IMR-90 (cell line): ENCODE results near the gene NFKBIE. TPM values are rescaled to one million over a fixed set of nuclear protein-coding genes. Genes with fewer than 3 reads are reported as not detected.

Source experiments
- ATAC-seq: fragments of 200-7000 bp; cut with Tn5 transposase; 2 replicates; pipeline ENCODE4 v1.9.1; 2020; ENCODE audit warnings: low read depth, mild to moderate bottlenecking, moderate library complexity
- BruUV-seq: library from RNA; stranded (reverse); fragments of 400-500 nt; replicated peaks from 2 replicates; lab custom pipeline; 2021; lab: Mats Ljungman, UMichigan
- CTCF ChIA-PET: fragments of 300-600 bp; formaldehyde crosslinking; extraction: SDS; loops from one replicate; lab custom pipeline; 2021; ENCODE audit warnings: antibody characterized with exemption; lab: Yijun Ruan, JAX
- POLR2A ChIA-PET: fragments of 300-600 bp; sonication (Branson Sonifier 250); formaldehyde crosslinking; loops from one replicate; lab custom pipeline; 2022; ENCODE audit warnings: antibody characterized with exemption; ENCODE audit not compliant: unreplicated experiment; lab: Charles Lee
- DNase-seq: peaks from one replicate; pipeline ENCODE4 v3.0.0; 2013
- H2AFZ ChIP-seq: replicated peaks from 2 replicates; pipeline ENCODE3; 2013; ENCODE audit warnings: low read length, mild to moderate bottlenecking; ENCODE audit not compliant: poor library complexity
- H2AK5ac ChIP-seq: 2 replicates; pipeline ENCODE4 v1.6.1; 2013; ENCODE audit warnings: low read depth, low read length, inconsistent platforms
- H2AK9ac ChIP-seq: replicated peaks from 2 replicates; pipeline ENCODE3; 2013; ENCODE audit warnings: mild to moderate bottlenecking, low read depth, low read length, moderate library complexity; ENCODE audit not compliant: poor library complexity
- H2BK120ac ChIP-seq: 2 replicates; pipeline ENCODE4 v1.6.1; 2013; ENCODE audit warnings: low read depth, low read length, inconsistent platforms
- H2BK15ac ChIP-seq: 3 replicates; pipeline ENCODE4 v1.6.1; 2013; ENCODE audit warnings: low read depth, low read length, inconsistent platforms
- H2BK20ac ChIP-seq: 2 replicates; pipeline ENCODE4 v1.6.1; 2013; ENCODE audit warnings: low read depth, mild to moderate bottlenecking, inconsistent platforms, low read length, moderate library complexity
- H2BK5ac ChIP-seq: 2 replicates; pipeline ENCODE4 v1.6.1; 2013; ENCODE audit warnings: mild to moderate bottlenecking, low read depth, low read length, inconsistent platforms; ENCODE audit not compliant: poor library complexity, severe bottlenecking
- H3K14ac ChIP-seq: replicated peaks from 2 replicates; pipeline ENCODE4 v1.6.1; 2013; ENCODE audit warnings: low read depth, low read length, inconsistent platforms
- H3K18ac ChIP-seq: 2 replicates; pipeline ENCODE4 v1.6.1; 2013; ENCODE audit warnings: low read depth, low read length, control low read depth
- H3K23ac ChIP-seq: 2 replicates; pipeline ENCODE4 v1.6.1; 2013; ENCODE audit warnings: low read depth, low read length, inconsistent platforms
- H3K27ac ChIP-seq: 2 replicates; pipeline ENCODE4 v1.5.1; 2013; ENCODE audit warnings: mild to moderate bottlenecking, control low read depth, low read length; ENCODE audit not compliant: insufficient read depth
- H3K27me3 ChIP-seq: 2 replicates; pipeline ENCODE4 v1.6.1; 2013; ENCODE audit warnings: low read length; ENCODE audit not compliant: control insufficient read depth, insufficient read depth
- H3K36me3 ChIP-seq: 2 replicates; pipeline ENCODE4 v1.6.1; 2013; ENCODE audit warnings: low read length, mixed read lengths; ENCODE audit not compliant: control insufficient read depth, insufficient read depth
- H3K4ac ChIP-seq: 2 replicates; pipeline ENCODE4 v1.6.1; 2013; ENCODE audit warnings: low read depth, low read length, inconsistent platforms
- H3K4me1 ChIP-seq: 2 replicates; pipeline ENCODE4 v1.6.1; 2013; ENCODE audit warnings: low read length, mixed read lengths; ENCODE audit not compliant: control insufficient read depth, insufficient read depth
- H3K4me2 ChIP-seq: 2 replicates; pipeline ENCODE4 v1.6.1; 2013; ENCODE audit warnings: low read depth, mild to moderate bottlenecking, control low read depth, low read length, moderate library complexity
- H3K4me3 ChIP-seq: 2 replicates; pipeline ENCODE4 v1.5.1; 2013; ENCODE audit warnings: low read depth, mild to moderate bottlenecking, control low read depth, low read length, moderate library complexity; ENCODE audit not compliant: insufficient read depth
- H3K56ac ChIP-seq: 2 replicates; pipeline ENCODE4 v1.6.1; 2013; ENCODE audit warnings: low read length, inconsistent platforms; ENCODE audit not compliant: insufficient read depth; ENCODE audit errors: extremely low read depth
- H3K79me1 ChIP-seq, 2 experiments: 2 replicates each; pipeline ENCODE4 v1.6.1; 2013; ENCODE audit warnings: low read length in 2 of 2, inconsistent platforms in 1 of 2, low read depth in 1 of 2
- H3K9ac ChIP-seq: 2 replicates; pipeline ENCODE4 v1.6.1; 2013; ENCODE audit warnings: low read depth, low read length, control low read depth
- H3K9me1 ChIP-seq: 2 replicates; pipeline ENCODE4 v1.6.1; 2013; ENCODE audit warnings: low read length, inconsistent platforms; ENCODE audit not compliant: insufficient read depth
- H3K9me3 ChIP-seq: 2 replicates; pipeline ENCODE4 v1.6.1; 2013; ENCODE audit warnings: low read length; ENCODE audit not compliant: control insufficient read depth, insufficient read depth
- H4K20me1 ChIP-seq: 2 replicates; pipeline ENCODE4 v1.6.1; 2013; ENCODE audit warnings: low read length, inconsistent platforms; ENCODE audit not compliant: insufficient read depth
- H4K5ac ChIP-seq: 2 replicates; pipeline ENCODE4 v1.6.1; 2013; ENCODE audit warnings: mild to moderate bottlenecking, low read depth, low read length, control low read depth
- H4K8ac ChIP-seq, 2 experiments: 2 replicates each; pipeline ENCODE4 v1.6.1; 2013; ENCODE audit warnings: low read depth in 2 of 2, low read length in 2 of 2, control low read depth in 1 of 2, inconsistent platforms in 1 of 2
- H4K91ac ChIP-seq: 2 replicates; pipeline ENCODE4 v1.6.1; 2013; ENCODE audit warnings: low read depth, low read length, inconsistent platforms; ENCODE audit not compliant: insufficient read depth
- CTCF ChIP-seq: conservative IDR thresholded peaks from 2 replicates; pipeline ENCODE4 v1.5.1; 2012; ENCODE audit warnings: mild to moderate bottlenecking, low read depth, low read length, improper control_type of control experiment
- MXI1 ChIP-seq: IDR thresholded peaks from 2 replicates; pipeline ENCODE4 v1.6.1; 2012; ENCODE audit warnings: low read depth, mild to moderate bottlenecking, low read length, moderate library complexity, borderline replicate concordance
- NFE2L2 ChIP-seq: fragments of 150-350 bp; IDR thresholded peaks from 2 replicates; pipeline ENCODE4 v1.6.1; 2016; ENCODE audit warnings: low read depth, mild to moderate bottlenecking, low read length
- SMC3 ChIP-seq: fragments of 150-350 bp; IDR thresholded peaks from 2 replicates; pipeline ENCODE4 v1.6.1; 2016; ENCODE audit warnings: low read depth, mild to moderate bottlenecking, antibody characterized with exemption, low read length, moderate library complexity
- WGBS, 2 experiments: methylation state at CpG; one replicate each; pipeline versions ENCODE4 v1.1.5 to v1.1.7; 2013; ENCODE audit warnings: missing lambda C conversion rate in 2 of 2; ENCODE audit not compliant: insufficient read length in 1 of 2; ENCODE audit errors: extremely low coverage in 2 of 2; 5-methylcytosine and 5-hydroxymethylcytosine counted together
- dilution Hi-C: fragments of 300-500 bp; cut with HindIII; formaldehyde crosslinking; loops from one replicate; pipeline ENCODE4 v1.14.3; 2018; ENCODE audit warnings: low sequenced_read_pairs; ENCODE audit not compliant: unreplicated experiment
- in situ Hi-C: fragments of 300-500 bp; cut with MboI; formaldehyde crosslinking; loops from 3 replicates; pipeline ENCODE4 v1.14.3; 2019; ENCODE audit warnings: low sequenced_read_pairs, inconsistent platforms, mixed read lengths
- intact Hi-C: fragments of 100-400 bp; cut with micrococcal nuclease; formaldehyde crosslinking; loops from 2 replicates; pipeline ENCODE4 v1.10.0; 2022
- polyA plus RNA-seq, 3 experiments: library from polyadenylated mRNA; depleted of rRNA; stranded (reverse); fragments of >200 nt; gene quantifications; 2 replicates each; pipeline ENCODE4 v1.2.3, GENCODE V29; 2012; ENCODE audit warnings: low replicate concordance in 1 of 3
- total RNA-seq: library from RNA; depleted of rRNA; stranded (reverse); fragments of >200 nt; gene quantifications from 2 replicates; pipeline ENCODE4 v1.2.3, GENCODE V29; 2012

NFKBIE gene
- total and polyA plus RNA-seq, 2 of the 4 experiments (the other 2 are of a cell fraction) = 7.9 to 13.0 TPM

GRCh38 chr6:44258921-44259320 lies 6.4 kb downstream of the NFKBIE start:
- POLR2A ChIA-PET = no interaction called here
- H3K23ac ChIP-seq = no peak overlapping the region
- peaks cover 29% of the 10 kb centered on the region for H3K36me3 ChIP-seq
- no peak overlapping the region for H3K18ac ChIP-seq
- H3K4me3 ChIP-seq = no peak overlapping the region
- peaks cover 28% of the 10 kb centered on the region for H4K20me1 ChIP-seq
- no peak overlapping the region for H2BK5ac ChIP-seq
- H3K9ac ChIP-seq = no peak overlapping the region
- no peak overlapping the region for H2BK15ac ChIP-seq
- no peak overlapping the region for H2AFZ ChIP-seq
- peaks cover 19 to 64% of the 10 kb centered on the region in 2 experiments for H3K79me1 ChIP-seq
- H3K9me3 ChIP-seq = no peaks in the 10 kb centered on the region
- no peak overlapping the region for H2BK120ac ChIP-seq
- TF ChIP-seq MXI1 (no peak), CTCF (no peak), NFE2L2 (no peak), SMC3 (no peak)
- no peak overlapping the region for H2AK5ac ChIP-seq
- H3K27ac ChIP-seq = no peak overlapping the region
- H2BK20ac ChIP-seq = no peak overlapping the region
- no peak overlapping the region for H3K4me2 ChIP-seq
- CTCF ChIA-PET = no interaction called here
- H3K27me3 ChIP-seq = no peaks in the 10 kb centered on the region
- H3K9me1 ChIP-seq = peaks cover 17% of the 10 kb centered on the region
- no peak overlapping the region for H3K4ac ChIP-seq
- ATAC-seq = no peak
- H4K8ac ChIP-seq = no peak overlapping the region
- no peak overlapping the region for H4K5ac ChIP-seq
- no TSS peak for BruUV-seq
- DNase-seq = no peak
- intact Hi-C loops (no loop called here), in situ Hi-C loops (no loop called here), dilution Hi-C loops (no loop called here)
- WGBS, 2 experiments = 90% methylated on average over 2 of the region's 3 CpGs; no CpG with 5 or more reads in 1 of the 2 experiments
- no peak overlapping the region for H3K14ac ChIP-seq
- no peak overlapping the region for H4K91ac ChIP-seq
- H3K56ac ChIP-seq = no peak overlapping the region
- H2AK9ac ChIP-seq = peak overlapping the region; percentile 18
- H3K4me1 ChIP-seq = peaks cover 24% of the 10 kb centered on the region
